ENCODE measurements around the gene RANBP10.
A peak's percentile ranks its signal among the peaks of the same experiment; 100 is the strongest.

Gene RANBP10

DNA sequence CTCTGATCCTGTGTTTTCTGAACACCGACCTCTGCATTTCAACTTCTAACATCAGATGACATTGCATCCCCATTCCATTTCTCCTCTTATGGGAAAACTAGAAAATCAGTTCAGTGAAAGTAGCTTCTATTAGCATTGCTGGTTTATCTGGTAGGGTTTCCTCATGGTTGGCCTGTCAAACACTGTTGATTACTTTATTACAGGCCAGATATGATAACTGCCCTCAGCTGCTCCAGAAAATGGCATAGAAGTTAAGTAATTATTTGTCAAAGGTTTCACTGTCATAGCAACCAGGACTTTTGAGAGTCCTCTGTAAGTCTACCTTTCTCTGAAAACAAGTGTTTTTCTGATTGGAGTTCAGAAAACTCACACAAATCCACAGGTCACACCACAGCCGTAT is 90.3 kb downstream of the RANBP10 start:
- Mint-ChIP-seq H3K4me3 (no peak overlapping the region), H3K9me3 (no peaks in the 10 kb centered on the region), H3K27ac (no peak overlapping the region), H3K36me3 (ENCODE audit: low read depth) (peaks cover 6% of the 10 kb centered on the region), H3K27me3 (ENCODE audit: low read depth) (no peaks in the 10 kb centered on the region), H3K4me1 (ENCODE audit: low read depth) (peaks cover 28% of the 10 kb centered on the region)
- no peak for DNase-seq (ENCODE audit: low spot score)

DNA sequence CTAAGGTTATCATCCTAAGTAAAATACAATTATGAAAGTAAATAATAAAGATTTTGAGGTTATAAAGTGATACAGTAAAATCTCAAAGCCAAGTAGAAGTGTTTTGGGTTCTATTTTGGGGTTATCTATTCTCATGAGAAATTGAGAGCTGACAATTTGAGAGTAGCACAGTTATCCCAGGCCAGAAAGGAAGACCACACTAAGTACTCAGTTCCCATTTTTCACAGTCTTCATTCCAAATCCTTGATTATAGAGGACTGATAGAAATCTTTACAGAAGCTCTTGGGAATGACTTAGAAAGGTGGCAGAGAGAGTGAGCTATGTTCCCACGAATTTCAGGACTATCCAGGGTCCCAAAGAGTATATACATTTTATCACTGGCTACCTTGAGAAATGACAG is 91.8 kb downstream of the RANBP10 start:
- peaks cover 6% of the 10 kb centered on the region for H3K36me3 Mint-ChIP-seq (ENCODE audit: low read depth)
- H3K27me3 Mint-ChIP-seq (ENCODE audit: low read depth): no peaks in the 10 kb centered on the region
- no peak for DNase-seq (ENCODE audit: low spot score)
- H3K4me3 Mint-ChIP-seq: no peak overlapping the region
- no peaks in the 10 kb centered on the region for H3K9me3 Mint-ChIP-seq
- H3K4me1 Mint-ChIP-seq (ENCODE audit: low read depth): peaks cover 16% of the 10 kb centered on the region
- H3K27ac Mint-ChIP-seq: no peak overlapping the region

DNA sequence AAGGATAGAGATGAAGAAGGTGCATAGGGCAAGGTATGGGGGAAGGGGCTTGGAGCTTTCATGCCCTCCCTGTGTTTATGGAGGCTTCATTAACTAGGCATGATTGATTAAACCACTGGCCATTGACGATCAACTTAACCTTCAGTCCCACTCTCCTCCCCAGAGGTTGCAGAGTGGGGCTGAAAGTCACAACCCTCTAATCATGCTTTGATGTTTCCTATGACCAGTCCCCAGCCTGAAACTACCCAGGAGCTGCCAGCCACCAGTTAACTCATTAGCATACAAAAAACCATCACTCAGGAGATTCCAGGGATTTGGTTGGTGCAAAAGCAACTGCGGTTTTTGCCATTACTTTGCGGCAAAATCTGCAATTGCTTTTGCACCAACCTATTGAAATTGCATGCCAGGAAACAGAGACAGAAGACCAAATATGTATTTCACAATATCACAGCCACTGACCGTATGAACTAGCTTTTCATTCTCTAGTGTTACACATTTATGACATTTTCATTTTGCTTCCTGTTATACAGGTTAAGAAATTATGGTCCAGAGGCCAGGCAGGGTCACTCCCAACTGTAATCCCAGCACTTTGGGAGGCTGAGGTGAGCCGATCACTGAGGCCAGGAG is 92.6 kb downstream of the RANBP10 start:
- no peak overlapping the region for H3K4me3 Mint-ChIP-seq
- H3K36me3 Mint-ChIP-seq (ENCODE audit: low read depth): peaks cover 6% of the 10 kb centered on the region
- no peaks in the 10 kb centered on the region for H3K27me3 Mint-ChIP-seq (ENCODE audit: low read depth)
- no peaks in the 10 kb centered on the region for H3K9me3 Mint-ChIP-seq
- DNase-seq (ENCODE audit: low spot score): no peak
- peaks cover 16% of the 10 kb centered on the region for H3K4me1 Mint-ChIP-seq (ENCODE audit: low read depth)
- H3K27ac Mint-ChIP-seq: no peak overlapping the region

DNA sequence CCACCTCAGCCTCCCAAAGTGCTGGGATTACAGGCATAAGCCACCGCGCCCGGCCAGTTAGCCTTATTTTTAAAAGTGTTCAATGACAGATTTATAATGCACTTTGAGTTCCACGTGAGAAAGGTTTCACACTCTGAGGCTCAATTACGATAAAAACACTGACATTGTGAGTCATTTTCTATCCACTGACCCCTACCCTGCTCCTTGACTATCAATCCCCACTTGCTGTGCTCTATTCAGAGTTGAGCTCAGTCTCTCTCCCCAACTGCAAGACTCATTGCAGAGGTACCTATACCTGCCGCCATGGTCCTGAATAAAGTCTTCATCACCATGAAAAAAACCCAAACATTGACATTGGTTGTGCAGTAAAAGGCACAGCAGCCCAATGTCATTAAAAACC is 95.8 kb downstream of the RANBP10 start:
- H3K9me3 Mint-ChIP-seq: no peaks in the 10 kb centered on the region
- no peak for DNase-seq (ENCODE audit: low spot score)

DNA sequence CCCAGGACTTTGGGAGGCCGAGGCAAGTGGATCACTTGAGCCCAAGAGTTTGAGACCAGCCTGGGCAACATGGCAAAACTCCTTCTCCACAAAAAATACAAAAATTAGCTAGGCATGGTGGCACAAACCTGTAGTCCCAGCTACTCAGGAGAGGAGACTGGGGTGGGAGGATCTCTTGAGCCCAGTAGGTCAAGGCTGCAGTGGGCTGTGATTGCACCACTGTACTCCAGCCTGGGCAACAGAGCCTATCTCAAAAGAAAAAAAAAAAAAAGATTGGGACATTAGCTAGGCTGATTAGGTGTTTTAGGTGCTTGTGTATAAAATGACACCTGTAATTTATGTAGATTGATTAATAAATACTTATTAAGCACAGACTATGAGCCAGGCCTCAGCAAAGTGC is 97.3 kb downstream of the RANBP10 start:
- Mint-ChIP-seq H3K4me1 (ENCODE audit: low read depth) (no peaks in the 10 kb centered on the region), H3K27ac (no peak overlapping the region), H3K9me3 (no peaks in the 10 kb centered on the region), H3K36me3 (ENCODE audit: low read depth) (no peaks in the 10 kb centered on the region), H3K27me3 (ENCODE audit: low read depth) (no peaks in the 10 kb centered on the region), H3K4me3 (no peak overlapping the region)
- no peak for DNase-seq (ENCODE audit: low spot score)

More for the DNA sequence above, 95.8 kb downstream of the RANBP10 start:
- Mint-ChIP-seq H3K27me3 (ENCODE audit: low read depth) (no peaks in the 10 kb centered on the region), H3K4me3 (no peak overlapping the region), H3K27ac (no peak overlapping the region), H3K36me3 (ENCODE audit: low read depth) (no peaks in the 10 kb centered on the region), H3K4me1 (ENCODE audit: low read depth) (no peaks in the 10 kb centered on the region)

DNA sequence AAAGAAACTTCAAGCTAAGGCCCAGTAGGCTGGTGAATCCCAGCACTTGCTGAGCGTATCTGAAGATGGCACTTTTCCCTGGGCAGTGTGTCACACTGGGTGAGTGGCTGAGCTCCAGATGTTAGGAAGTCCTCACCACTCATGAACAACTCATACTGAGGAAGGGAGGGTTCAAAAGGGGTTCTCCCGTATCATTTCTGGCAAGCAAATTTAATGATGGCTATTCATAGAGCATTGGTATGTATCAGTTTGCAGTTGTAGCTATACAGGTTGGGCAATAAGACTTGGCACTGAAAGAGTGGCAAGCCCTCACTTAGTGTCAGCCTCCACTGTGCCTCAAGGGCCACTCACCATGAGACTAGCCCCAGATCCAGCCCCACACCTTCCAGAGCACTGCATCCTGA is 98.0 kb downstream of the RANBP10 start:
- Mint-ChIP-seq H3K4me3 (no peak overlapping the region), H3K9me3 (no peaks in the 10 kb centered on the region), H3K36me3 (ENCODE audit: low read depth) (no peaks in the 10 kb centered on the region), H3K27me3 (ENCODE audit: low read depth) (no peaks in the 10 kb centered on the region), H3K4me1 (ENCODE audit: low read depth) (peaks cover 7% of the 10 kb centered on the region), H3K27ac (no peak overlapping the region)
- no peak for DNase-seq (ENCODE audit: low spot score)

DNA sequence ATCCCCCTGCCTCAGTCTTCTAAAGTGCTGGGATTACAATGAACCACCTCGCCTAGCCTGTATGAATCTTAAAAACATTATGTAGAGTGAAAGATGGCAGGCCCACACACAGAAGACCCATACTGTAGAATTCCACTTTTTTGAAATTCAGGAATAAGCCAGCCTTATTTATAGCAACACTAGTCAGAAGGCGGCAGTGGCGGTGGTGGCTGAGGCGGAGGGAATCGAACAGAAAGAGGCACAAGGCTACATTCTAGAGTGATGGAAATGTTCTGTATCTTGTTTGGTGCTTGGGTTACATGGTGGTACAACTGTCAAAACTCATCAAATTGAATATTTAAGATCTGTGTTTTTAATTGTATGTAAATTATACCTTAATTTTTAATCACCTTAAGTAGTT is 98.6 kb downstream of the RANBP10 start:
- Mint-ChIP-seq H3K9me3 (no peaks in the 10 kb centered on the region), H3K27ac (no peak overlapping the region), H3K36me3 (ENCODE audit: low read depth) (no peaks in the 10 kb centered on the region), H3K4me3 (no peak overlapping the region), H3K27me3 (ENCODE audit: low read depth) (no peaks in the 10 kb centered on the region), H3K4me1 (ENCODE audit: low read depth) (peaks cover 9% of the 10 kb centered on the region)
- DNase-seq (ENCODE audit: low spot score): no peak

DNA sequence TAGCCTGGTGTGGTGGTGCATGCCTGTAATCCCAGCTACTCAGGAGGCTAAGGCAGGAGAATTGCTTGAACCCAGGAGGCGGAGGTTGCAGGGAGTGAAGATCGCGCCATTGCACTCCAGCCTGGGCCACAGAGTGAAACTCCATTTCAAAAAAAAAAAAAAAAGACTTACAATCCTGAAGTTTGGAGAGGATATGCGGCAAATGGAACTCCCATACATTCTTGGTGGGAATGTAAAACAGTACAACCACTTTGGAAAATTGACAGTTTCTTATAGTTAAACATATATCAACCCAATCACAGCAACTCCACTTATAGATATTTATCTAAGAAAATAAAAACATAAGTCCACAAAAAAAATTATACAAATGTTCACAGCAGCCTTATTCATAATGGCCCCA is 99.2 kb downstream of the RANBP10 start:
- H3K27ac Mint-ChIP-seq: no peak overlapping the region
- no peaks in the 10 kb centered on the region for H3K36me3 Mint-ChIP-seq (ENCODE audit: low read depth)
- no peaks in the 10 kb centered on the region for H3K9me3 Mint-ChIP-seq
- H3K27me3 Mint-ChIP-seq (ENCODE audit: low read depth): no peaks in the 10 kb centered on the region
- peaks cover 9% of the 10 kb centered on the region for H3K4me1 Mint-ChIP-seq (ENCODE audit: low read depth)
- H3K4me3 Mint-ChIP-seq: no peak overlapping the region
- no peak for DNase-seq (ENCODE audit: low spot score)

DNA sequence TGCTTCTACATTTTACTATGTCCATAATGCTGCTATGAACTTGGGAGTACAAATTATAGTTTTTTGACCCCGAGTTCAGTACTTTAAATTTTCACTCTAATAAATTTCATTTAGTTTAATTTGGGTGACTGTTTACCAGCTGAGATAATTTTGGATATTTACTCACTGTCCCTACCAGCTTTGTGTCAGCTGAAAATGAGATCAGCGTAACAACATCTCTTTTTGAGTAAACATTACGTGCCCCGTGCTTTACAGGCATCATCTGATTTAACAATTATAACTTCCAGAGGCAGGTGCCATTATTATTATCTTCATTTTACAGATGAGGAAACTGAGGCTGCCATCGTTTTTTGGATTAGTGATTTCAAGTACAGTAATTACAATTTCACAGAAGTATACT is 102.2 kb downstream of the RANBP10 start:
- Mint-ChIP-seq H3K9me3 (no peaks in the 10 kb centered on the region), H3K36me3 (ENCODE audit: low read depth) (no peaks in the 10 kb centered on the region), H3K4me3 (peak overlapping the region; percentile 18)

DNA sequence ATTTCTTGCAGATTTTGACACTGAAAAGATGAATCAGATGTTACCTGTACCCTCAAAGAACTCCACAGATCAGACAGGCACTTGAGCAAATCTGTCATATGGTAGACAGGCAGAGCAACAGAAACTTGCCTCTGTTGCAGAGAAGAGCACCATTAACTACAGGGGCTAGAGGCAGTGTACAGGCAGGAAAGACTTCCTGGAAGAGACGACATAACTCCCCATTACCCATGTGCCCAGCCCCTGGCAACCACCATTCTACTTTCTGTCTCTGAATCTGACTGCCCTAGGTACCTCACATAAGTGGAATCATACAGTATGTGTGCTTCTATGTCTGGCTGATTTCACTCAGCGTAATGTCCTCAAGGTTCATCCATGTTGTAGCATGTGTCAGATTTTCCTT is 102.7 kb downstream of the RANBP10 start:
- Mint-ChIP-seq H3K4me3 (peak overlapping the region; percentile 18), H3K36me3 (ENCODE audit: low read depth) (peaks cover 1% of the 10 kb centered on the region), H3K9me3 (no peaks in the 10 kb centered on the region), H3K27ac (peak overlapping the region; percentile 64), H3K27me3 (ENCODE audit: low read depth) (no peaks in the 10 kb centered on the region), H3K4me1 (ENCODE audit: low read depth) (peaks cover 9% of the 10 kb centered on the region)
- DNase-seq (ENCODE audit: low spot score): peak; percentile 9

More for the DNA sequence above, 102.2 kb downstream of the RANBP10 start:
- Mint-ChIP-seq H3K27ac (no peak overlapping the region), H3K4me1 (ENCODE audit: low read depth) (peaks cover 9% of the 10 kb centered on the region), H3K27me3 (ENCODE audit: low read depth) (no peaks in the 10 kb centered on the region)
- no peak for DNase-seq (ENCODE audit: low spot score)

DNA sequence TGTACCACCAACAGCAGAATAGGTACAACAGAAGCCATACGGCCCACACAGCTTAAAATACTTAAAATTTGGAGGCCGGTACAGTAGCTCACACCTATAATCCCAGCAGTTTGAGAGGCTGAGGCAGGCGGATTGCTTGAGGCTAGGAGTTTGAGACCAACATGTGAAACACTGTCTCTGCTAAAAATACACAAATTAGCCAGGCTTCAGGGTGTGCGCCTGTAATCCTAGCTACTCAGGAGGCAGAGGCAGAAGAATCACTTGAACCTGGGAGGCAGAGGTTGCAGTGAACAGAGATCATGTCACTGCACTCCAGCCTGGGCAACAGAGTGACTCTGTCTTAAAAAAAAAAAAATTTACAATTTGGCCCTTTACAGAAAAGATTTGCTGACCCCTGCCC is 104.2 kb downstream of the RANBP10 start:
- peaks cover 11% of the 10 kb centered on the region for H3K4me1 Mint-ChIP-seq (ENCODE audit: low read depth)
- H3K9me3 Mint-ChIP-seq: no peaks in the 10 kb centered on the region
- no peak overlapping the region for H3K4me3 Mint-ChIP-seq
- H3K27ac Mint-ChIP-seq: no peak overlapping the region
- no peak for DNase-seq (ENCODE audit: low spot score)
- no peaks in the 10 kb centered on the region for H3K27me3 Mint-ChIP-seq (ENCODE audit: low read depth)
- H3K36me3 Mint-ChIP-seq (ENCODE audit: low read depth): peaks cover 4% of the 10 kb centered on the region

DNA sequence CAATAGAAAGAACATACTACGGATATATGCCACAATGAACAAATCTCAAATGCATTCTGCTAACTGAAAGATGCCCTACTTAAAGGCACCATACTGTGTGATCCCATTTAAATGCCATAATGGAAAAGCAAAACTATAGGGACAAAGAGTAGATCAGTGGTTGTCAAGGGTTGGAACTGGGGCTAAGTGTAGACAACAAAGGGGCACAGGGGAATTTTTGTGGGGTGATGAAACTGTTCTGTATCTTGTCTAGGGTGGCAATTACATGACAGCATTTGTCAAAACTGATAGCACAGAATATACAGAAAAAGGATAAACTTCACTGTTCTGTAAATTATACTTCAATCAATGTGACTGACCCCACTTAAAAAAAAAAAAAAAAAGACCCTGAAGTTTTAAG is 104.9 kb downstream of the RANBP10 start:
- no peak for DNase-seq (ENCODE audit: low spot score)
- H3K27ac Mint-ChIP-seq: no peak overlapping the region
- peaks cover 13% of the 10 kb centered on the region for H3K4me1 Mint-ChIP-seq (ENCODE audit: low read depth)
- no peak overlapping the region for H3K4me3 Mint-ChIP-seq
- H3K9me3 Mint-ChIP-seq: no peaks in the 10 kb centered on the region
- H3K27me3 Mint-ChIP-seq (ENCODE audit: low read depth): no peaks in the 10 kb centered on the region
- peaks cover 4% of the 10 kb centered on the region for H3K36me3 Mint-ChIP-seq (ENCODE audit: low read depth)

DNA sequence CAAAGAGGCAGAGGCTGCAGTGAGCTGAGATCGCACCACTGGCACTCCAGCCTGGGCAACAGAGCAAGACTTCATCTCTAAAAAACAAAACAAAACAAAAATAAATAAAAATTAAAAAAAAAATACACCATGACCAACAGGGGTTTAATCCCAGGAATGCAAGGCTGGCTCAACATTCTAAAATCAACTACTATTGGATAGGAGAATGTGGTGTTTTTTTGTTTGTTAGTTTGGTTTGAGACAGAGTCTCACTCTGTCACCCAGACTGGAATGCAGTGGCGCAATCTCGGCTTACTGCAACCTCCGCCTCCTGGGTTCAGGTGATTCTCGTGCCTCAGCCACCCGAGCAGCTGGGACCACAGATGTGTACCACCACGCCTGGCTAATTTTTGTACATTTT is 107.1 kb downstream of the RANBP10 start:
- no peaks in the 10 kb centered on the region for H3K9me3 Mint-ChIP-seq
- H3K36me3 Mint-ChIP-seq (ENCODE audit: low read depth): peaks cover 4% of the 10 kb centered on the region

DNA sequence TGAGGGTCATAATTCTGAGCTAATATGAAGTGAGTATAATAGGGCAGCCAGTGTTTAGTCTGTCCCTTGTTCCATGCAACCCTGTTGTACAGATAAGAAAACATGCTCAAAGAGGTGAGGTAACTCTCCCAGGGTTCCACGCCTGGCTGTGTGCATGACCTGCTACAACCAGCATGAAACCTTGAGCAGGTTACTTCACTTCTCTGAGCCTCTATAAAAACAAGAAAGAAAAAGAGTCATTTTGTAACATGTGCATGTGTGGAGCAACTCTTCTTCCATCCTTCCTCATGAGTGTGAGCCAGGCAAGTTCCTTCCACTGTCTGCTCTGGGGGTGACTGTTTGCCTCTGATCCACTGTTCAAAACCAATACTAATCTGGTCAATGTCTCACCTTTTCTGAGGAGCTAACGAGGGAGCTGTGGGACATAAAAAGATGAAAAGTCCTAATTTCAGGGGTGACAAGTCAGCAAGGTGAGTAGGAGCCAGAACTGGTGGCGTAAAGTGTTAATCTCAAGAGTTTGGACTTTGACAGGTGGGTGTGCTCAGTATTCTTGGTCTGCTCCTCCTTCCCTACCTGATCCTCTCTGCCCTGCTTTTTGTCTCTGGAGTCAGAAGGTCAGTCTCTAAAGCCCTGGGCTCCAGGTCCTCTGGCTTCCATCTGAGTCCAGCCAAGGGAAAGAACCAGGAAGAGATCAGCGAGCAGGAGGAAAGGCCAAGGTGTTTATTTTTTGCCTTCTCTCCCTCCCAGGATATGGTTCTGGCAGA is 108.8 kb downstream of the RANBP10 start:
- Mint-ChIP-seq H3K27ac (no peak overlapping the region), H3K36me3 (ENCODE audit: low read depth) (peaks cover 4% of the 10 kb centered on the region), H3K9me3 (no peaks in the 10 kb centered on the region), H3K4me1 (ENCODE audit: low read depth) (peaks cover 6% of the 10 kb centered on the region), H3K4me3 (no peak overlapping the region), H3K27me3 (ENCODE audit: low read depth) (no peaks in the 10 kb centered on the region)
- no peak for DNase-seq (ENCODE audit: low spot score)

More for the DNA sequence above, 107.1 kb downstream of the RANBP10 start:
- Mint-ChIP-seq H3K4me3 (no peak overlapping the region), H3K4me1 (ENCODE audit: low read depth) (peaks cover 15% of the 10 kb centered on the region), H3K27me3 (ENCODE audit: low read depth) (no peaks in the 10 kb centered on the region), H3K27ac (no peak overlapping the region)
- no peak for DNase-seq (ENCODE audit: low spot score)

DNA sequence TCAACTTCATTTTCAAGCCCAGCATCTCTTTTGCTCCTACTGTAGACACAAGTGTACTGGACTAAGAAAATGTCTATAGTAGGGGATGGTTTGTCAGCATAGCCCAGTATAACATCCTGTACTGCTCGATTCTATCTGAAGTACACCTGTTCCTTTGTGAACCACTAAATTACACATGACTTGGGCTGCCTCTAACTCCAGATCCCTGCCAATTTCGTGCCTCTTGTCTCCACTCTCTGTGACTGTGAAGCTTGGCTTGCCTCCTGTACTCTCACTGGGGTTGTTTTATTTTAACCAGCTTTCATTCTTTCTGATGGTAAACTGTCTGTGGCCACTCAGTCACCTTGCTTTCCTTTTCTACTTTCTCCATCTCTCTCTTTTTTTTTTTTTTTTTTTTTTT is 111.7 kb downstream of the RANBP10 start:
- no peaks in the 10 kb centered on the region for H3K9me3 Mint-ChIP-seq
- H3K4me1 Mint-ChIP-seq (ENCODE audit: low read depth): peaks cover 8% of the 10 kb centered on the region
- H3K27me3 Mint-ChIP-seq (ENCODE audit: low read depth): no peaks in the 10 kb centered on the region
- H3K27ac Mint-ChIP-seq: peak overlapping the region; percentile 21
- no peak for DNase-seq (ENCODE audit: low spot score)
- H3K36me3 Mint-ChIP-seq (ENCODE audit: low read depth): peaks cover 6% of the 10 kb centered on the region
- H3K4me3 Mint-ChIP-seq: no peak overlapping the region
